C4-2B (cell line): ENCODE data around the gene TTI1.

Experiments used
- ZFX ChIP-seq: fragments of 450-650 bp; IDR thresholded peaks from 2 replicates; pipeline ENCODE4 v1.6.1; 2017
- TF ChIP-seq, protein P1 (sequence below): fragments of 450-650 bp; conservative IDR thresholded peaks from 2 replicates; pipeline ENCODE4 v1.5.1; 2017; ENCODE audit warnings: mild to moderate bottlenecking

DNA sequence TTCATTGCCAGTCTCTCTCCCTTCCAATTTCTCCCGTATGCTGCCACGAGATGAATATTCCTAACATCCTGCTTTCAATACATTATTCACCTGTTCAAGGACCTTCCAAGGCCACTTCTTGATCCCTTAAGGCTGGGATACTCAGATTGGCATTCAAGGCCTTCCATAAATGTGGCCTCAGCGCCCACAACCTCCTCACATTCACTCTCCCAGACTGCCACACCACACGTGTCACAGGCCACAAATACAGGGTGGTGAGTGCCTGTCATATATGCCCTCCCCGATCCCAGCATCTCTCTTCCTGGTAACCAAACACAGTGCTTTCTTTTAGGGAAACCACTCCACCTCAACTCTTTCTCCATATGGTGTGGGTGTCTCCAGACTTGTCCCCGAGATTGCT, 55.5 kb downstream of the TTI1 start:
- TF ChIP-seq, protein P1, sequence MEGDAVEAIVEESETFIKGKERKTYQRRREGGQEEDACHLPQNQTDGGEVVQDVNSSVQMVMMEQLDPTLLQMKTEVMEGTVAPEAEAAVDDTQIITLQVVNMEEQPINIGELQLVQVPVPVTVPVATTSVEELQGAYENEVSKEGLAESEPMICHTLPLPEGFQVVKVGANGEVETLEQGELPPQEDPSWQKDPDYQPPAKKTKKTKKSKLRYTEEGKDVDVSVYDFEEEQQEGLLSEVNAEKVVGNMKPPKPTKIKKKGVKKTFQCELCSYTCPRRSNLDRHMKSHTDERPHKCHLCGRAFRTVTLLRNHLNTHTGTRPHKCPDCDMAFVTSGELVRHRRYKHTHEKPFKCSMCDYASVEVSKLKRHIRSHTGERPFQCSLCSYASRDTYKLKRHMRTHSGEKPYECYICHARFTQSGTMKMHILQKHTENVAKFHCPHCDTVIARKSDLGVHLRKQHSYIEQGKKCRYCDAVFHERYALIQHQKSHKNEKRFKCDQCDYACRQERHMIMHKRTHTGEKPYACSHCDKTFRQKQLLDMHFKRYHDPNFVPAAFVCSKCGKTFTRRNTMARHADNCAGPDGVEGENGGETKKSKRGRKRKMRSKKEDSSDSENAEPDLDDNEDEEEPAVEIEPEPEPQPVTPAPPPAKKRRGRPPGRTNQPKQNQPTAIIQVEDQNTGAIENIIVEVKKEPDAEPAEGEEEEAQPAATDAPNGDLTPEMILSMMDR: no peak
- no peak for TF ChIP-seq ZFX
